ENCODE measurements around the gene PLEKHO2.

DNA sequence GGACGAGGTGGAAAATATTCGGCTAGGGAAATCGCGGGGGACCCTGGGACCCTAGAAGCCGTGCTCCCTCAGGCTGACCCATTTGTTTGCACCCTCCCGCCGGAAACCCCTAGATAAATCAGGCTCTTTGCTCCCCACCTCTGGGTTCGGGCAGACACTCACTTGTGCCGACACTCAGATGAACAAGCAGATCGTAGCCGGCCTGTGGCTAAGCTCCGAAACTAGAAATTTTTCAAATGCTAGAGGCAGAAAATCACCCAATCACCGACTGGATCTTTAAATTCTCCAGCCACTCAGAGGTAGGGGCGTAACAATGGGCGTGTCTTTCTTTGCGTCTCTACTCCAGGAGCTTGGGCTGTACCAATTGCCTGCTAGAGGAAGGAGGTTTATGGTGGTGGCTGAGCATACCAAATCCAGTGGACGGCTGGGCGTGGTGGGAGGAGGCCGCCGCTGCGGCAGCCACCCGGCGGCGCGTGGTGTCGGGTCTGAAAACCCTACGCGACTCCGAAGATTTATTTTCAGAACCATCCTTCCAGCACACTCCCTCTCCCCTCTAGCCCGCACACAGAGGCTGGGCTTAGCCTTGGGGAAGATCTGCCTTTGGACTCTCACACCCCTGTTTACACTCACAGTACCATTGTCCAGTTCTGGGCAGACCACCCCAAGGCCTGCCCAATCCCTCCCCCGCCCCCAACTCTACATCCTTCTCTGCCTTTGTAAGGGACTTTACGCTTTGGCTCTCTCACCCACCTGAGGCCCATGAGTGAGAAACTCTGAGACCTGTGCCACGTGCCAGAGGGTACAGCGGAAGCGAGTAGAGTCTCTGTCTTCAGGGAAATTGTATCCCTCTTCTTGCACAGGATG lies 16.1 kb upstream of the PLEKHO2 start, which contains the start of gene PIF1:
- TF ChIP-seq, protein P1, sequence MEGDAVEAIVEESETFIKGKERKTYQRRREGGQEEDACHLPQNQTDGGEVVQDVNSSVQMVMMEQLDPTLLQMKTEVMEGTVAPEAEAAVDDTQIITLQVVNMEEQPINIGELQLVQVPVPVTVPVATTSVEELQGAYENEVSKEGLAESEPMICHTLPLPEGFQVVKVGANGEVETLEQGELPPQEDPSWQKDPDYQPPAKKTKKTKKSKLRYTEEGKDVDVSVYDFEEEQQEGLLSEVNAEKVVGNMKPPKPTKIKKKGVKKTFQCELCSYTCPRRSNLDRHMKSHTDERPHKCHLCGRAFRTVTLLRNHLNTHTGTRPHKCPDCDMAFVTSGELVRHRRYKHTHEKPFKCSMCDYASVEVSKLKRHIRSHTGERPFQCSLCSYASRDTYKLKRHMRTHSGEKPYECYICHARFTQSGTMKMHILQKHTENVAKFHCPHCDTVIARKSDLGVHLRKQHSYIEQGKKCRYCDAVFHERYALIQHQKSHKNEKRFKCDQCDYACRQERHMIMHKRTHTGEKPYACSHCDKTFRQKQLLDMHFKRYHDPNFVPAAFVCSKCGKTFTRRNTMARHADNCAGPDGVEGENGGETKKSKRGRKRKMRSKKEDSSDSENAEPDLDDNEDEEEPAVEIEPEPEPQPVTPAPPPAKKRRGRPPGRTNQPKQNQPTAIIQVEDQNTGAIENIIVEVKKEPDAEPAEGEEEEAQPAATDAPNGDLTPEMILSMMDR (IDR thresholded peaks at IDR 0.05; ENCODE audit: insufficient read depth, low read length) = no peak
- TF ChIP-seq, protein P2, sequence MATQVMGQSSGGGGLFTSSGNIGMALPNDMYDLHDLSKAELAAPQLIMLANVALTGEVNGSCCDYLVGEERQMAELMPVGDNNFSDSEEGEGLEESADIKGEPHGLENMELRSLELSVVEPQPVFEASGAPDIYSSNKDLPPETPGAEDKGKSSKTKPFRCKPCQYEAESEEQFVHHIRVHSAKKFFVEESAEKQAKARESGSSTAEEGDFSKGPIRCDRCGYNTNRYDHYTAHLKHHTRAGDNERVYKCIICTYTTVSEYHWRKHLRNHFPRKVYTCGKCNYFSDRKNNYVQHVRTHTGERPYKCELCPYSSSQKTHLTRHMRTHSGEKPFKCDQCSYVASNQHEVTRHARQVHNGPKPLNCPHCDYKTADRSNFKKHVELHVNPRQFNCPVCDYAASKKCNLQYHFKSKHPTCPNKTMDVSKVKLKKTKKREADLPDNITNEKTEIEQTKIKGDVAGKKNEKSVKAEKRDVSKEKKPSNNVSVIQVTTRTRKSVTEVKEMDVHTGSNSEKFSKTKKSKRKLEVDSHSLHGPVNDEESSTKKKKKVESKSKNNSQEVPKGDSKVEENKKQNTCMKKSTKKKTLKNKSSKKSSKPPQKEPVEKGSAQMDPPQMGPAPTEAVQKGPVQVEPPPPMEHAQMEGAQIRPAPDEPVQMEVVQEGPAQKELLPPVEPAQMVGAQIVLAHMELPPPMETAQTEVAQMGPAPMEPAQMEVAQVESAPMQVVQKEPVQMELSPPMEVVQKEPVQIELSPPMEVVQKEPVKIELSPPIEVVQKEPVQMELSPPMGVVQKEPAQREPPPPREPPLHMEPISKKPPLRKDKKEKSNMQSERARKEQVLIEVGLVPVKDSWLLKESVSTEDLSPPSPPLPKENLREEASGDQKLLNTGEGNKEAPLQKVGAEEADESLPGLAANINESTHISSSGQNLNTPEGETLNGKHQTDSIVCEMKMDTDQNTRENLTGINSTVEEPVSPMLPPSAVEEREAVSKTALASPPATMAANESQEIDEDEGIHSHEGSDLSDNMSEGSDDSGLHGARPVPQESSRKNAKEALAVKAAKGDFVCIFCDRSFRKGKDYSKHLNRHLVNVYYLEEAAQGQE (IDR thresholded peaks at IDR 0.05; ENCODE audit: insufficient replicate concordance, low read depth) = no peak
- TF ChIP-seq POLR2AphosphoS5 (IDR thresholded peaks at IDR 0.05; ENCODE audit: low read depth) (no peak), GABPA (IDR thresholded peaks at IDR 0.05; ENCODE audit: low read depth) (no peak), SPI1 (IDR thresholded peaks at IDR 0.05; ENCODE audit: borderline replicate concordance, low read depth) (no peak)
